GM10248 (cell line): ENCODE measurements around the gene TMEM25.

Experiments
- CTCF ChIA-PET: fragments of 300-600 bp; sonication (Branson Sonifier 250); formaldehyde crosslinking; extraction: SDS; loops from one replicate; lab custom pipeline; 2021; ENCODE audit warnings: antibody characterized with exemption; lab: Yijun Ruan, JAX
- POLR2A ChIA-PET: fragments of 350-650 bp; sonication (Branson Sonifier 250); formaldehyde crosslinking; extraction: SDS; loops from one replicate; lab custom pipeline; 2020; ENCODE audit warnings: antibody characterized with exemption; lab: Yijun Ruan, JAX
- DNase-seq: peaks from one replicate; pipeline ENCODE4 v3.0.0; 2012; ENCODE audit errors: extremely low spot score
- CTCF ChIP-seq: IDR thresholded peaks from 2 replicates; pipeline ENCODE4 v1.5.1; 2012; ENCODE audit warnings: mild to moderate bottlenecking, low read depth; ENCODE audit errors: extremely low read depth, missing control alignments, control extremely low read depth

The TMEM25 gene

GRCh38 chr11:118497831-118498230 lies 33.2 kb upstream of the TMEM25 start:
- POLR2A ChIA-PET = no interaction called here
- TF ChIP-seq CTCF = no peak
- CTCF ChIA-PET = interaction anchor here (1.0 to 2.8 kb wide), 3 partner anchors 9 to 326 kb away, joined by 3 to 15 read pairs (median 4); no protein-coding TSS in a partner anchor
- DNase-seq = no peak

- DNase-seq = no peak
- POLR2A ChIA-PET = no interaction called here
- TF ChIP-seq CTCF = no peak
- CTCF ChIA-PET = interaction anchor here (0.9 to 1.9 kb wide), 3 partner anchors 12 to 40 kb away, joined by 3 to 5 read pairs (median 4); no protein-coding TSS in a partner anchor
These were observed 27.8 kb upstream of the TMEM25 start for GRCh38 chr11:118503216-118503615.

- TF ChIP-seq CTCF = no peak
- CTCF ChIA-PET = interaction anchor here (1.9 kb wide), 1 partner anchor 16 kb away, joined by 6 read pairs; the partner anchor contains the start of gene TTC36
- POLR2A ChIA-PET = no interaction called here
- DNase-seq = no peak
These were observed 19.4 kb upstream of the TMEM25 start for GRCh38 chr11:118511601-118512000.

- no peak for TF ChIP-seq CTCF
- DNase-seq = no peak
- ChIA-PET POLR2A (no interaction called here), CTCF (interaction anchor here (1.0 kb wide), 1 partner anchor 13 kb away, joined by 3 read pairs; no protein-coding TSS in a partner anchor)
These were observed 16.9 kb upstream of the TMEM25 start for GRCh38 chr11:118514103-118514502.

GRCh38 chr11:118519549-118519948 lies 11.4 kb upstream of the TMEM25 start:
- no peak for DNase-seq
- no peak for TF ChIP-seq CTCF
- ChIA-PET CTCF (no interaction called here), POLR2A (no interaction called here)

- no peak for DNase-seq
- CTCF ChIA-PET = interaction anchor here (1.1 kb wide), 1 partner anchor 12 kb away, joined by 4 read pairs; no protein-coding TSS in a partner anchor
- TF ChIP-seq CTCF = no peak
- POLR2A ChIA-PET = no interaction called here
These were observed 9.1 kb upstream of the TMEM25 start for GRCh38 chr11:118521892-118522311.

GRCh38 chr11:118522571-118523072 lies 8.4 kb upstream of the TMEM25 start:
- ChIA-PET POLR2A (no interaction called here), CTCF (interaction anchor here (1.1 kb wide), 1 partner anchor 14 kb away, joined by 5 read pairs; no protein-coding TSS in a partner anchor)
- DNase-seq = no peak
- peak; percentile 17 for TF ChIP-seq CTCF
